IMR-90 (cell line): ENCODE results near the gene JSRP1. TPM values are rescaled to one million over a fixed set of nuclear protein-coding genes. Genes with fewer than 3 reads are reported as not detected.

Experiments
- ATAC-seq: fragments of 200-7000 bp; cut with Tn5 transposase; 2 replicates; pipeline ENCODE4 v1.9.1; 2020; ENCODE audit warnings: low read depth, mild to moderate bottlenecking, moderate library complexity
- BruUV-seq: library from RNA; stranded (reverse); fragments of 400-500 nt; replicated peaks from 2 replicates; lab custom pipeline; 2021; lab: Mats Ljungman, UMichigan
- CTCF ChIA-PET: fragments of 300-600 bp; formaldehyde crosslinking; extraction: SDS; loops from one replicate; lab custom pipeline; 2021; ENCODE audit warnings: antibody characterized with exemption; lab: Yijun Ruan, JAX
- POLR2A ChIA-PET: fragments of 300-600 bp; sonication (Branson Sonifier 250); formaldehyde crosslinking; loops from one replicate; lab custom pipeline; 2022; ENCODE audit warnings: antibody characterized with exemption; ENCODE audit not compliant: unreplicated experiment; lab: Charles Lee
- DNase-seq: peaks from one replicate; pipeline ENCODE4 v3.0.0; 2013
- H2AFZ ChIP-seq: replicated peaks from 2 replicates; pipeline ENCODE3; 2013; ENCODE audit warnings: low read length, mild to moderate bottlenecking; ENCODE audit not compliant: poor library complexity
- H2AK5ac ChIP-seq: 2 replicates; pipeline ENCODE4 v1.6.1; 2013; ENCODE audit warnings: low read depth, low read length, inconsistent platforms
- H2AK9ac ChIP-seq: replicated peaks from 2 replicates; pipeline ENCODE3; 2013; ENCODE audit warnings: mild to moderate bottlenecking, low read depth, low read length, moderate library complexity; ENCODE audit not compliant: poor library complexity
- H2BK120ac ChIP-seq: 2 replicates; pipeline ENCODE4 v1.6.1; 2013; ENCODE audit warnings: low read depth, low read length, inconsistent platforms
- H2BK15ac ChIP-seq: 3 replicates; pipeline ENCODE4 v1.6.1; 2013; ENCODE audit warnings: low read depth, low read length, inconsistent platforms
- H2BK20ac ChIP-seq: 2 replicates; pipeline ENCODE4 v1.6.1; 2013; ENCODE audit warnings: low read depth, mild to moderate bottlenecking, inconsistent platforms, low read length, moderate library complexity
- H2BK5ac ChIP-seq: 2 replicates; pipeline ENCODE4 v1.6.1; 2013; ENCODE audit warnings: mild to moderate bottlenecking, low read depth, low read length, inconsistent platforms; ENCODE audit not compliant: poor library complexity, severe bottlenecking
- H3K14ac ChIP-seq: replicated peaks from 2 replicates; pipeline ENCODE4 v1.6.1; 2013; ENCODE audit warnings: low read depth, low read length, inconsistent platforms
- H3K18ac ChIP-seq: 2 replicates; pipeline ENCODE4 v1.6.1; 2013; ENCODE audit warnings: low read depth, low read length, control low read depth
- H3K23ac ChIP-seq: 2 replicates; pipeline ENCODE4 v1.6.1; 2013; ENCODE audit warnings: low read depth, low read length, inconsistent platforms
- H3K27ac ChIP-seq: 2 replicates; pipeline ENCODE4 v1.5.1; 2013; ENCODE audit warnings: mild to moderate bottlenecking, control low read depth, low read length; ENCODE audit not compliant: insufficient read depth
- H3K27me3 ChIP-seq: 2 replicates; pipeline ENCODE4 v1.6.1; 2013; ENCODE audit warnings: low read length; ENCODE audit not compliant: control insufficient read depth, insufficient read depth
- H3K36me3 ChIP-seq: 2 replicates; pipeline ENCODE4 v1.6.1; 2013; ENCODE audit warnings: low read length, mixed read lengths; ENCODE audit not compliant: control insufficient read depth, insufficient read depth
- H3K4ac ChIP-seq: 2 replicates; pipeline ENCODE4 v1.6.1; 2013; ENCODE audit warnings: low read depth, low read length, inconsistent platforms
- H3K4me1 ChIP-seq: 2 replicates; pipeline ENCODE4 v1.6.1; 2013; ENCODE audit warnings: low read length, mixed read lengths; ENCODE audit not compliant: control insufficient read depth, insufficient read depth
- H3K4me2 ChIP-seq: 2 replicates; pipeline ENCODE4 v1.6.1; 2013; ENCODE audit warnings: low read depth, mild to moderate bottlenecking, control low read depth, low read length, moderate library complexity
- H3K4me3 ChIP-seq: 2 replicates; pipeline ENCODE4 v1.5.1; 2013; ENCODE audit warnings: low read depth, mild to moderate bottlenecking, control low read depth, low read length, moderate library complexity; ENCODE audit not compliant: insufficient read depth
- H3K56ac ChIP-seq: 2 replicates; pipeline ENCODE4 v1.6.1; 2013; ENCODE audit warnings: low read length, inconsistent platforms; ENCODE audit not compliant: insufficient read depth; ENCODE audit errors: extremely low read depth
- H3K79me1 ChIP-seq, 2 experiments: 2 replicates each; pipeline ENCODE4 v1.6.1; 2013; ENCODE audit warnings: low read length in 2 of 2, inconsistent platforms in 1 of 2, low read depth in 1 of 2
- H3K9ac ChIP-seq: 2 replicates; pipeline ENCODE4 v1.6.1; 2013; ENCODE audit warnings: low read depth, low read length, control low read depth
- H3K9me1 ChIP-seq: 2 replicates; pipeline ENCODE4 v1.6.1; 2013; ENCODE audit warnings: low read length, inconsistent platforms; ENCODE audit not compliant: insufficient read depth
- H3K9me3 ChIP-seq: 2 replicates; pipeline ENCODE4 v1.6.1; 2013; ENCODE audit warnings: low read length; ENCODE audit not compliant: control insufficient read depth, insufficient read depth
- H4K20me1 ChIP-seq: 2 replicates; pipeline ENCODE4 v1.6.1; 2013; ENCODE audit warnings: low read length, inconsistent platforms; ENCODE audit not compliant: insufficient read depth
- H4K5ac ChIP-seq: 2 replicates; pipeline ENCODE4 v1.6.1; 2013; ENCODE audit warnings: mild to moderate bottlenecking, low read depth, low read length, control low read depth
- H4K8ac ChIP-seq, 2 experiments: 2 replicates each; pipeline ENCODE4 v1.6.1; 2013; ENCODE audit warnings: low read depth in 2 of 2, low read length in 2 of 2, control low read depth in 1 of 2, inconsistent platforms in 1 of 2
- H4K91ac ChIP-seq: 2 replicates; pipeline ENCODE4 v1.6.1; 2013; ENCODE audit warnings: low read depth, low read length, inconsistent platforms; ENCODE audit not compliant: insufficient read depth
- CTCF ChIP-seq: conservative IDR thresholded peaks from 2 replicates; pipeline ENCODE4 v1.5.1; 2012; ENCODE audit warnings: mild to moderate bottlenecking, low read depth, low read length, improper control_type of control experiment
- ELK1 ChIP-seq: fragments of 150-350 bp; IDR thresholded peaks from 2 replicates; pipeline ENCODE4 v1.6.1; 2016; ENCODE audit warnings: low read depth, mild to moderate bottlenecking, low read length, moderate library complexity, borderline replicate concordance
- MAZ ChIP-seq: IDR thresholded peaks from 2 replicates; pipeline ENCODE4 v1.6.1; 2012; ENCODE audit warnings: low read depth, mild to moderate bottlenecking, low read length, improper control_type of control experiment, moderate library complexity, borderline replicate concordance
- RCOR1 ChIP-seq: IDR thresholded peaks from 2 replicates; pipeline ENCODE4 v1.6.1; 2012; ENCODE audit warnings: mild to moderate bottlenecking, low read length, improper control_type of control experiment; ENCODE audit not compliant: insufficient replicate concordance
- RFX5 ChIP-seq: IDR thresholded peaks from 2 replicates; pipeline ENCODE4 v1.8.0; 2012; ENCODE audit warnings: low read depth, mild to moderate bottlenecking, low read length, moderate library complexity
- SMC3 ChIP-seq: fragments of 150-350 bp; IDR thresholded peaks from 2 replicates; pipeline ENCODE4 v1.6.1; 2016; ENCODE audit warnings: low read depth, mild to moderate bottlenecking, antibody characterized with exemption, low read length, moderate library complexity
- USF2 ChIP-seq: fragments of 150-350 bp; IDR thresholded peaks from 2 replicates; pipeline ENCODE4 v1.6.1; 2017; ENCODE audit warnings: mild to moderate bottlenecking, antibody characterized with exemption, low read length, low read depth
- WGBS, 2 experiments: methylation state at CpG; one replicate each; pipeline versions ENCODE4 v1.1.5 to v1.1.7; 2013; ENCODE audit warnings: missing lambda C conversion rate in 2 of 2; ENCODE audit not compliant: insufficient read length in 1 of 2; ENCODE audit errors: extremely low coverage in 2 of 2; 5-methylcytosine and 5-hydroxymethylcytosine counted together
- dilution Hi-C: fragments of 300-500 bp; cut with HindIII; formaldehyde crosslinking; loops from one replicate; pipeline ENCODE4 v1.14.3; 2018; ENCODE audit warnings: low sequenced_read_pairs; ENCODE audit not compliant: unreplicated experiment
- in situ Hi-C: fragments of 300-500 bp; cut with MboI; formaldehyde crosslinking; loops from 3 replicates; pipeline ENCODE4 v1.14.3; 2019; ENCODE audit warnings: low sequenced_read_pairs, inconsistent platforms, mixed read lengths
- intact Hi-C: fragments of 100-400 bp; cut with micrococcal nuclease; formaldehyde crosslinking; loops from 2 replicates; pipeline ENCODE4 v1.10.0; 2022
- polyA plus RNA-seq, 3 experiments: library from polyadenylated mRNA; depleted of rRNA; stranded (reverse); fragments of >200 nt; gene quantifications; 2 replicates each; pipeline ENCODE4 v1.2.3, GENCODE V29; 2012; ENCODE audit warnings: low replicate concordance in 1 of 3
- total RNA-seq: library from RNA; depleted of rRNA; stranded (reverse); fragments of >200 nt; gene quantifications from 2 replicates; pipeline ENCODE4 v1.2.3, GENCODE V29; 2012

Gene JSRP1
- total and polyA plus RNA-seq, 2 of the 4 experiments (the other 2 are of a cell fraction) = not detected

- no peak overlapping the region for H3K9ac ChIP-seq
- intact Hi-C loops = no loop called here
- H3K36me3 ChIP-seq = peaks cover 71% of the 10 kb centered on the region
- H4K20me1 ChIP-seq = peaks cover 8% of the 10 kb centered on the region; the same call in 1 of the 2 replicates
- no peak overlapping the region for H2BK20ac ChIP-seq
- no peak overlapping the region for H3K27ac ChIP-seq
- H3K18ac ChIP-seq = no peak overlapping the region
- no peak overlapping the region for H4K91ac ChIP-seq
- in situ Hi-C loops = no loop called here
- H3K14ac ChIP-seq = no peak overlapping the region
- 89% methylated on average over 5 of the region's 20 CpGs; no CpG with 5 or more reads in 1 of the 2 experiments for whole genome bisulfite sequencing, 2 experiments
- ChIA-PET CTCF (no interaction called here), POLR2A (no interaction called here)
- TF ChIP-seq RFX5 = no peak
- peak; percentile 34 for TF ChIP-seq SMC3
- no peak for TF ChIP-seq USF2
- TF ChIP-seq RCOR1 = no peak
- TF ChIP-seq CTCF = peak; percentile 28; the same call in 1 of the 2 replicates
- no peak for TF ChIP-seq ELK1
- no peak for TF ChIP-seq MAZ
- H3K4me2 ChIP-seq = no peak overlapping the region
- no peak overlapping the region for H4K8ac ChIP-seq
- no peak overlapping the region for H2BK120ac ChIP-seq
- no peak overlapping the region for H2AFZ ChIP-seq
- ATAC-seq = no peak
- H2AK5ac ChIP-seq = no peak overlapping the region
- peak overlapping the region; percentile 65 for H2AK9ac ChIP-seq
- no peaks in the 10 kb centered on the region for H3K27me3 ChIP-seq
- no peak overlapping the region for H3K56ac ChIP-seq
- no peak overlapping the region for H4K5ac ChIP-seq
- H3K9me1 ChIP-seq = no peaks in the 10 kb centered on the region
- dilution Hi-C loops = no loop called here
- no TSS peak for BruUV-seq
- DNase-seq = no peak
- no peak overlapping the region for H3K4ac ChIP-seq
- H2BK15ac ChIP-seq = no peak overlapping the region
- no peak overlapping the region for H3K23ac ChIP-seq
- H3K4me3 ChIP-seq = no peak overlapping the region
- no peaks in the 10 kb centered on the region for H3K4me1 ChIP-seq
- no peaks in the 10 kb centered on the region for H3K9me3 ChIP-seq
- peaks cover 6 to 23% of the 10 kb centered on the region in 2 experiments; a peak in 3 of 4 replicates for H3K79me1 ChIP-seq
- H2BK5ac ChIP-seq = no peak overlapping the region
Measured at GRCh38 chr19:2221918-2222317, 34.3 kb downstream of the JSRP1 start.
